GM12892 (cell line): ENCODE results near the gene UBXN6.

Experiments used
- DNase-seq: peaks from one replicate; pipeline ENCODE4 v3.0.0; 2011; ENCODE audit not compliant: insufficient read length
- FAIRE-seq: peaks from 2 replicates; lab custom pipeline; 2011; peaks lifted over from hg19 to GRCh38; lab: Jason Lieb, UNC
- POLR2A ChIP-seq: IDR thresholded peaks from 2 replicates; pipeline ENCODE4 v1.6.1; 2011; ENCODE audit warnings: low read depth, low read length, control low read depth
- POLR2AphosphoS5 ChIP-seq: IDR thresholded peaks from 2 replicates; pipeline ENCODE4 v1.6.1; 2011; ENCODE audit warnings: low read depth, low read length, control low read depth
- TAF1 ChIP-seq: IDR thresholded peaks from 2 replicates; pipeline ENCODE4 v1.6.1; 2011; ENCODE audit warnings: low read depth, mild to moderate bottlenecking, control low read depth, low read length, borderline replicate concordance

Gene UBXN6

DNA sequence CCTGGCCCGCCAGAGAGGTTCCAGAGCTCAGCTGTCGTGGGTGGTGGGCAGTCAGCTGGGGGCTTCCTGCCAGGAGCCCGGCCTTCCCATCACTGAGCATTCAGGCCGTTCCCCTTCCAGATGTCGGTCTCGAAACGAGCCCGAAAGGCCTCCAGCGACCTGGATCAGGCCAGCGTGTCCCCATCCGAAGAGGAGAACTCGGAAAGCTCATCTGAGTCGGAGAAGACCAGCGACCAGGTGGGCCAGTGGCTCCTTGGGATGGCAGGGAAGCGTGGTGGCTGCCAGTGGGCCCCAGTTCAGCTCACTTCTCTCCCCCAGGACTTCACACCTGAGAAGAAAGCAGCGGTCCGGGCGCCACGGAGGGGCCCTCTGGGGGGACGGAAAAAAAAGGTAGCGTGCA, 33.9 kb upstream of the UBXN6 start:
- DNase-seq (no peak), FAIRE-seq (no peak)
- TF ChIP-seq POLR2AphosphoS5 = no peak
- TF ChIP-seq POLR2A = no peak
- TF ChIP-seq TAF1 = no peak

DNA sequence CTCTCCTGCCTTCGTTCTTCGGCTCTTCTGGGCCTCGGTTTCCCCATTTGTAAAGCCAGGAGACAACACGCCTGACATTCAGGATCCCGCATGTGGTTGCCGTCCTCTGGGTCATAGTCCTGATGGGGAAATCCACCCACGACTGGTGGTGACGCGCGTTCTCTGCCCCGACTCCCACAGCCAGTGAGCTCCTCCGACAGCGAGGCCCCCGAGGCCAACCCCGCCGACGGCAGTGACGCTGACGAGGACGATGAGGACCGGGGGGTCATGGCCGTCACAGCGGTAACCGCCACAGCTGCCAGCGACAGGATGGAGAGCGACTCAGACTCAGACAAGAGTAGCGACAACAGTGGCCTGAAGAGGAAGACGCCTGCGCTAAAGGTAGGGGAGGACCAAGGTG, 30.9 kb upstream of the UBXN6 start:
- FAIRE-seq (no peak), DNase-seq (no peak)
- no peak for TF ChIP-seq POLR2AphosphoS5

DNA sequence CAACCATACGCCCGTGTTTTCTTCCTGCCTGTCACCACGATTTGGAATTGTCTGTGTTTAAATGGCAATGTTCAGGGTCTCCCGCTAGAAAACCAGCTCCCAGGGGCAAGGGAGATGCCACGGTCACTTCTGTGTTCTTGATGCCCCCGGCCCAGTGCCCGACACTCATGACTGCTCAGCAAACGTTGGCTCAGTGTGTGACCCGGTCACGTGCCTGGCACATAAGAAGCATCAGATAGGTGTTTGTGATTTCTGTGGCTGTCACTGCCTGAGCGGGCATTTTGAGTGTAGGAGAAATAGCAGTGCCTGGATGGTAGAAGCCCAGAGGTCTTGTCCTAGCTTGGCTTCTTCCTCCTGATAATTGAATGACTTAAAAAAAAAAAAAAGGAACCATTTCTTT, 30.0 kb upstream of the UBXN6 start:
- peak; percentile 9 for DNase-seq
- FAIRE-seq = no peak
- no peak for TF ChIP-seq TAF1
- TF ChIP-seq POLR2A = no peak
- no peak for TF ChIP-seq POLR2AphosphoS5

DNA sequence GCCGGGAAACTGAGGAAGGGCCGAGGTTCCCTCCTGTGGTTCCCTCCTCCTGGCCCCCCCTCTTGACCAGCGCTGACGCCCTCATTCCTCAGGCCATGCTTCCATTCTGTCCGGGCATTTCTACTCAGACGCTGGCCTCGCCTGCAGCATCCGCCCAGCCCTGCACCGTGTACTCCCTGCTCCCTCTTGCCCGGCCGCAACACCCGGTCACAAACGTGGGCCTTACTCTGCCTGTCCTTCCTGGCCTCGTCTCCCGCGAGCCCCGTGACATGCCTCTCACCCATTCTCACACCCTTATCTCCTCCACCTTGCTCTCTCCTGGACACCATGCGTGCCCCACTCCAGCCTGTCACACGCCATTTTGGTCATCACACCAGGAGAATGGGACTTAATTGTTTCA, 25.8 kb upstream of the UBXN6 start:
- no peak for TF ChIP-seq TAF1
- TF ChIP-seq POLR2AphosphoS5 = no peak
- no peak for TF ChIP-seq POLR2A
- DNase-seq (no peak), FAIRE-seq (no peak)

DNA sequence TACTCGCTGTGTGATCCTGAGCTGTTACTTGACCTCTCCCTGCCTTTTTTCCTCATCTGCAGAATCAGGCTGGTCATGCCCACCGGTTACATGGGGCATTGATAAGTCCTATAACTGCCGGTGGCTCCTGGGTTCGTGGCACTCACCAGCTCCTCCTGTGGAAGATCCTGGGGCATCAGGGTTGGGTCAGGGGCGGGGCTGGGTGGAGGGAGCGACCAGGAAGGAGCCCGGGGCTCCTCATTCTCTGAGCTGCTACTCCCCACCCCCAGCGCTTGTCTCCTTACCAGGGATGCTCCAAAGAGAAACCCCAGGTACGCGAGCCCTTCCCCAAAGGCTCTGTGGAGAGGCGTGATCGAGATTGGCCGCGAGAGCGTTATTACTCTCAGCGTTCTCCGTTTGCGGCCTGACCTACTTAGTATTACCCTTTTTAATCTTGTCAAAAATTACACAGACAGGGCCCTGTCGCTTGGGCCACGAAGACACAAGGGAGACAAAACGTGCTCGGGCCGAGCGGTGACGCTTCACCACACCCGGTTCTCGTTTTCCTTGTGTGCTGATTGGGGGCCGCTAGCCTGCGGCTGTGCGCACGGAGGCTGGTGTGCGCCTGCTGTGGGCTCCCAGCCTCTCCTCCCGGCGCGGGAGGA, 25.2 kb upstream of the UBXN6 start:
- FAIRE-seq (no peak), DNase-seq (no peak)
- no peak for TF ChIP-seq POLR2AphosphoS5
- no peak for TF ChIP-seq POLR2A
- TF ChIP-seq TAF1 = no peak

DNA sequence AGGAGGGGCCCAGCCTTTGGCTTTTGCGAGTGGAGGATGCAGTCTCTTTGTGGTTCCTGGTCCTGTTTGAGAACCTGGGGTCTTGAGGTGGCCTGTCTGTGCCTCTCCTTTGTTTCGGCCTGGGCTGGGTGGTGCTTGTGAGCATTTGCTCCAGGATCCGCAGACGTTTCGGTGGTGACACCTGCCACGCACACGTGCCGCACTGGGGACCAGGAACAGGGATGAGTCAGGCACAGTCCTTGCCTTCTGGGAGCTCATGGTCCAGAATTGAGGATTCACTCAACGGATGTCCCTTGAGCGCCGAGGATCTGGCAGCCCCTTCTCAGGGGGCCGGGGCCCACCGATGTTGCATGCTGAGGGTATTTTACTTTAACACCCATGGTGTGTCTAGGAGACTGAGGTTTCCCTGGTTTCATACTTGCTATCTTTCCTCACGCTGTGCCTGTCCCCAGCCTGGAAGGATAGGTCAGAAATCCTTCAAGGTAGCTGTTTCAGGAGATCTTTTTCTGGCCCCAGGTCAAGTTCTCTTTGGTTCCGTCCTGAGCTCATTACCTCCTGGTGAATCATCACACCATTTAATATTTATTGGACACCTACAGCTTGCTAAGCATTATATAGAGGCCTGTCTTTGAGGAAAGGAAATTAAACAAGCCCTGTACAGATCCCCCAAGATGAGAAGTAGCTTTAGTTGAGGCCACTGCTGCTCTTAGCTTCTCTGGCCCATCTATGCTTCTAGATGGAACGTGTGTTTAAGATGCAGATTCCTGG, 19.6 kb upstream of the UBXN6 start:
- DNase-seq (no peak), FAIRE-seq (no peak)
- TF ChIP-seq POLR2A = no peak
- TF ChIP-seq TAF1 = no peak
- TF ChIP-seq POLR2AphosphoS5 = no peak

DNA sequence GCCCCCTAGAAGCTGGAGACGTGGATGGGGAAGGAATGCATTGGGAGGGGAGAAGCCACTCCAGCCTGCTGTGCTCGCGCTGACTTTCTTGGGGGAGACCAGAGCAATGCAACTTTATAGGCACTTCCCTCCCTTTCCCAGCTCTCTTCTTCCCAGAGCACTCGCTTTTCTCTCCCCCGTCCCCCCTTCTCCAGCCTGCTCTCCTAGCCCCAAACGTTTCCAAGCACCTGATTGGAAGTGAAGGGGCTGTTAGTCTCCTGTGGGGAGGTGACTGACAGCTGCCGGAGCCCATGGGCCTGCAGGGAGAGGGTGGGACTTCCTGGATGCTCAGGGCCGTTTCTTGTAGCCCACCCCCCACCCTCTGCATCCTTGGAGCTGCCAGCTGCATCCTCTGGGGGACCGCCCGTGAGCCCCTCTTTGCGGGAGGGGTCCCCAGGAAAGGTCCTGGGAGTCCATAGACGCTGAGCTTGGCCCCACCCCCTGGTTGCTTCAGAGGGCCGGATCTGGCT, 17.0 kb upstream of the UBXN6 start:
- TF ChIP-seq POLR2A (no peak), TAF1 (no peak), POLR2AphosphoS5 (no peak)
- DNase-seq = peak; percentile 82
- peak; percentile 72 for FAIRE-seq

DNA sequence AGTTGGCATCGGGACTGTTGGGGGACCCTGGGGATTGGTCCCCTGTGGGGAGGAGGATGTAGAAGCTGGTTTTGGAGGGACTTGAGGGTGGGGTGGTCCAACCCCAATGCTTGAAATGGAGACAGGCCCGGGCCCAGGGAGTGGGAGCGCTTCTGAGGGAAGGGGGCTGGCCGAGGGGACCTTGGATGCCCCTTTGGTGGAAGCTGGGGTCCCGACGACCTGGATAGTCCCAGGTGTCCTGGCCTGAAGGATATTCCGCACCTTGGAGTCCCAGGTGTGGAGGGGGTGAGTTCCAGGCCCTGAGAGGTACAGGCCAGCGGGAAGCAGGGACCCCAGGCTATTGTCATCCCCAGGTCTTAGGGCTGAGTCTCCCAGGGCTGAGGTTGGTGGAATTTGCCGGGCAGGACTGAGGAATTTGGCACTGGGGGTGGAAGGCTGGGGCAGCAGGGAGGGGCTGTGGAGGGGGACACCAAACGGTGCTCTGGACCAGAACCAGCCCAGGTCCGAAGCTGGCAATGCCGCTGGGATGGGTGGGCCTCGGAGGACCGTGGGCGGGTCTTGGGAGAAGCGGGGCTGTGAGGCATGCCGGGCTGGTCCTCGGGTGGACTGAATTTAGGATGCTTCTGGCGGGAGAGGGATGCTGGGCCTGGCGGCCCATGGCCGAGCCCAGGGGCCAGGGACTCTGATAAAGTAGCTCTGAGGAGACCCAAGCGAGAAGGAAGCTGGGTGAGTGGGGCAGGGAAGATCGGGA, 16.3 kb upstream of the UBXN6 start:
- DNase-seq (no peak), FAIRE-seq (no peak)
- TF ChIP-seq POLR2A (no peak), TAF1 (no peak), POLR2AphosphoS5 (no peak)

DNA sequence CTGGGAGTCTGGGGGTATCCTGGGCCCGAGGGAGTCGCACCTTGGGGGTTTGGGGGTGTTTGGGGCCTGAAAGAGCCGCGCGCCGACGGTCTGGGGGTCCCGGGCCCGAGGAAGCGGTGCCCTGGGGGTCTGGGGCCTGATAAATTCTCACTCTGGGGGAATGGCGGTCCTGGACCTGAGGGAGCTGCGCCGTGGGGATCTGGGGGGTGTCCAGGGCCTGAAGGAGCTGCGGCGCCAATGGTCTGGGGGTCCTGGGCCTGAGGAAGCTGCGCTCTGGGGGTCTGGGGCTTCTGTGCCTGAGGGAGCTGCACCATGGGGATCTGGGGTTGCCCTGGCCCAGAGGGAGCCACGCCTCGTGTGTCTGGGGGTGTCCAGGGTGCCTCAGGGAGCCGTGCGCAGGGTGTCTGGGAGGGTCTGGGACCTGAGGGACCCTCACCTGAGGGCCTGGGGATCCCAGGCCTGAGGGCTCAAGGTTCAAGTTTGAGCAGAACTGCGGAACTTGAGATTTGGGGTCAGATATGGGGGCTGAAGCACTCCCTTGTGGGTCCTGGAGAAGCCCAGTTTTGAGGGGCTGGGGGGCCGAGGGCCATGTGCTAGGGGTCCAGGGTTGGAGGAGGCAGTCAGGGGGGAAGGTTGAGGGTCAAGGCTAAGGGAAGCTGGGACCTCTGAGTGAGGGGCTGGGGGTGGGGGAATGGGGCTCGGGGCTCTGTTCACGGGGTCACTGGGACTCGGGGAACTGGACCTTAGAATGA, 15.6 kb upstream of the UBXN6 start:
- DNase-seq = peak; percentile 28
- FAIRE-seq = no peak
- TF ChIP-seq TAF1 (no peak), POLR2AphosphoS5 (no peak), POLR2A (no peak)

DNA sequence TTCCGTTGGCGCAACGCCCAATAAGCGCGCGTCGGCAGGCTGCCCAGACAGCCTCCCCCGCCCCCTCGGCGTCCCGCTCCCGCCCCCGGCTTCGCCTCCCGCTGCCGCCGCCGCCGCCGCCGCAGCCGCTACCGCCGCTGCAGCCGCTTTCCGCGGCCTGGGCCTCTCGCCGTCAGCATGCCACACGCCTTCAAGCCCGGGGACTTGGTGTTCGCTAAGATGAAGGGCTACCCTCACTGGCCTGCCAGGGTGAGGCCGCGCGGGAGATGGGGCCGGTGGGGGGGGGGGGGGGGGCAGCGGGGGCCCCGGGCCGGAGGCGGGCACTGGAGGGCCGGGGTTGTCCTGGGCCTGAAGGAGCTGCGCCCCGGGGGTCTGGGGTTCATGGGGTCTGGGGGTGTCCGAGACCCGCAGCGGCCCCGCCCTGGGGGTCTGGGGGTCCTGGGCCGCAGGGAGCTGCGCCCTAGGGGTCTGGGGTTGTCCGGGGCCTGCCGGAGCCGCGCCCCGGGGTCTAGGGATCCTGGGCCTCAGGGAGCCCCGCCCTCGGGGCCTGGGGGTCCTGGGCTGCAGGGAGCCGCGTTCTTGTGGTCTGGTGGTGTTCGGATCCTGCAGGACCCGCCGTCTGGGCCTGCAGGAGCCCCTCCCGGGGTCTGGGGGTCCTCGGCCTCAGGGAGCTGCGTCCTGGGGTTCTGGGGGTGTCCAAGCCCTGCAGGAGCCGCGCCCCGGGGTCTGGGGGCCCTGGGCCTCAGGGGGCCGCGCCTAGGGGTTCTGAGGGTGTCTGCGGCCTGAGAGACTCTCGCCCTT, 14.8 kb upstream of the UBXN6 start, which contains the start of gene HDGFL2:
HDGFL2 (plus strand) TSS at position 124 of the 801 bp plus-strand sequence; CDS start at position 178, 54 bp downstream.
- TF ChIP-seq POLR2A (peak; percentile 33; the same call in 1 of the 2 replicates), POLR2AphosphoS5 (no peak)
- no peak for FAIRE-seq

DNA sequence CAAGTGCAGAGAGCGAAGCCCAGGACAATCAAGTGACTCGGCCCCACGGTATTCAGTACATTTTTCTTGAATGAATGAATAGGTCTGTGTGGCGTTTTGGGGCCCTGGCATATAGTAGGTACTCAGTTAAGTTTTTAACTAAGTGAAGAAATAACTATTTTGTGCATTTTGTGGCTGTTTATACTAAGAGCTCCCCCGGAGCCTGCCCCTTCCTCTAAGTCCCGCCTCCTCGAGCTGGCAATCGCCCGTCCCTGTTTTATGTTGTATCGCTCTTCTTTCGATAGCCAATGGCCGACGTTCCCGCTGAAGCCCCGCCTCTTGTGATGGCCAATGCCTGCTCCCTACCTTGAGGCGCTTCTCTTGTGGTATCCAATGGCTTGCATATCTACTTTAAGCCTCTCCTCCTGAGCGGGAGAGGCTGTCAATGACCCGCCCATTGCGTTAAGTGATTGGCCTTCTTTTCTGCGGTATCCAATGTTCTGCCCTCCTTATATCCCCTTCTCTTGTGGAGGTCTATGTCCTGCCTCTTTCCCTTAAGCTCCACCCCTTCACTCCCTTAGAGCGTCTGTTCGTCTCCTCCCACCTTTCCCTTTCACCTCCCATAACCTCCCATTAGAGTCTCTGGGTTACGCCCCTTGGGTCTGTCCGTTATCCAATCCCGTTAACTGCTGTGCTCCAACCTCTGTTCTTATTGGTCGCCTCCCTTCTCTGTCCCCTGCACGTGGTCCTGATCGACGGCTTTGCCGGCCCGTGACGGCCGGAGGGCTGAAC, 14.0 kb upstream of the UBXN6 start:
- FAIRE-seq (peak; percentile 100), DNase-seq (peak; percentile 99)
- TF ChIP-seq TAF1 (0 out of 2 replicates have a peak, but pooled peaks have one; percentile 16), POLR2AphosphoS5 (no peak), POLR2A (no peak)

More for the DNA sequence above, 14.8 kb upstream of the UBXN6 start, which contains the start of gene HDGFL2:
- peak; percentile 22 for DNase-seq
